Trophoblast cell (in vitro differentiated cells and primary cell): ENCODE results near the gene TSHZ2.

Experiments used
- DNase-seq, 2 donors: peaks; one replicate each; pipeline ENCODE4 v3.0.0-alpha.2; 2016
- H2AFZ ChIP-seq: 2 replicates; pipeline ENCODE4 v1.6.1; 2013; ENCODE audit warnings: low read length, moderate library complexity, mild to moderate bottlenecking; ENCODE audit not compliant: insufficient read depth, poor library complexity
- H2AK5ac ChIP-seq: 2 replicates; pipeline ENCODE4 v1.6.1; 2013; ENCODE audit warnings: mild to moderate bottlenecking, low read length
- H2BK120ac ChIP-seq: 2 replicates; pipeline ENCODE4 v1.6.1; 2013; ENCODE audit warnings: low read length, mild to moderate bottlenecking, moderate library complexity; ENCODE audit not compliant: insufficient read depth, poor library complexity
- H2BK12ac ChIP-seq: 2 replicates; pipeline ENCODE4 v1.6.1; 2013; ENCODE audit warnings: mild to moderate bottlenecking, low read length, moderate library complexity
- H2BK5ac ChIP-seq: 2 replicates; pipeline ENCODE4 v1.6.1; 2013; ENCODE audit warnings: low read length, low read depth, moderate library complexity, mild to moderate bottlenecking; ENCODE audit not compliant: poor library complexity
- H3K14ac ChIP-seq: 2 replicates; pipeline ENCODE4 v1.6.1; 2013; ENCODE audit warnings: mild to moderate bottlenecking, low read length
- H3K18ac ChIP-seq: 2 replicates; pipeline ENCODE4 v1.6.1; 2013; ENCODE audit warnings: mild to moderate bottlenecking, low read length
- H3K23ac ChIP-seq: 2 replicates; pipeline ENCODE4 v1.6.1; 2013; ENCODE audit warnings: low read length
- H3K27ac ChIP-seq: 2 replicates; pipeline ENCODE4 v1.5.1; 2013; ENCODE audit warnings: low read depth, mild to moderate bottlenecking, inconsistent platforms, low read length, moderate library complexity
- H3K27me3 ChIP-seq: 2 replicates; pipeline ENCODE4 v1.6.1; 2013; ENCODE audit warnings: inconsistent platforms, mild to moderate bottlenecking, low read length, moderate library complexity; ENCODE audit not compliant: insufficient read depth
- H3K36me3 ChIP-seq, 2 experiments: 1 replicate in 1 of 2; 2 replicates in 1 of 2; pipeline ENCODE4 v1.6.1; 2013; ENCODE audit warnings: low read length in 2 of 2, mild to moderate bottlenecking in 2 of 2, moderate library complexity in 1 of 2; ENCODE audit not compliant: insufficient read depth in 2 of 2, control insufficient read depth in 1 of 2
- H3K4ac ChIP-seq: 2 replicates; pipeline ENCODE4 v1.6.1; 2013; ENCODE audit warnings: low read depth, mild to moderate bottlenecking, low read length, moderate library complexity
- H3K4me1 ChIP-seq, 2 experiments: 1 replicate in 1 of 2; 2 replicates in 1 of 2; pipeline ENCODE4 v1.6.1; 2013; ENCODE audit warnings: low read length in 2 of 2, mild to moderate bottlenecking in 2 of 2, moderate library complexity in 1 of 2; ENCODE audit not compliant: insufficient read depth in 2 of 2, control insufficient read depth in 1 of 2
- H3K4me2 ChIP-seq: 2 replicates; pipeline ENCODE4 v1.6.1; 2013; ENCODE audit warnings: inconsistent platforms, mild to moderate bottlenecking, low read length, moderate library complexity
- H3K4me3 ChIP-seq: 2 replicates; pipeline ENCODE4 v1.5.1; 2013; ENCODE audit warnings: mild to moderate bottlenecking, low read depth, low read length, inconsistent platforms
- H3K79me1 ChIP-seq: one replicate; pipeline ENCODE4 v1.6.1; 2013; ENCODE audit warnings: low read length
- H3K79me2 ChIP-seq: 2 replicates; pipeline ENCODE4 v1.6.1; 2013; ENCODE audit warnings: low read length, mild to moderate bottlenecking; ENCODE audit not compliant: control insufficient read depth, insufficient read depth, poor library complexity
- H3K9ac ChIP-seq: 2 replicates; pipeline ENCODE4 v1.6.1; 2013; ENCODE audit warnings: mild to moderate bottlenecking, low read length
- H3K9me3 ChIP-seq: 2 replicates; pipeline ENCODE4 v1.6.1; 2013; ENCODE audit warnings: low read depth, mild to moderate bottlenecking, control low read depth, inconsistent platforms, low read length; ENCODE audit not compliant: insufficient read depth
- H4K12ac ChIP-seq: 2 replicates; pipeline ENCODE4 v1.6.1; 2013; ENCODE audit warnings: low read depth, mild to moderate bottlenecking, low read length, moderate library complexity
- H4K8ac ChIP-seq: 2 replicates; pipeline ENCODE4 v1.6.1; 2013; ENCODE audit warnings: low read depth, mild to moderate bottlenecking, low read length, moderate library complexity
- H4K91ac ChIP-seq: one replicate; pipeline ENCODE4 v1.6.1; 2013; ENCODE audit warnings: low read depth, mild to moderate bottlenecking, low read length, moderate library complexity
- WGBS: extraction: QIAGEN DNeasy Blood & Tissue Kit; methylation state at CpG from one replicate; pipeline ENCODE4 v1.1.7; 2013; ENCODE audit warnings: missing lambda C conversion rate; ENCODE audit not compliant: insufficient read length, insufficient coverage; ENCODE audit errors: extremely low coverage; 5-methylcytosine and 5-hydroxymethylcytosine counted together

TSHZ2 gene

GRCh38 chr20:53171065-53171464 lies 198.9 kb downstream of the TSHZ2 start:
- WGBS = no CpG with 5 or more reads among the region's 6 CpGs
- no peak overlapping the region for H3K27ac ChIP-seq
- no peak overlapping the region for H4K91ac ChIP-seq
- no peak overlapping the region for H2AFZ ChIP-seq
- H3K79me1 ChIP-seq = no peaks in the 10 kb centered on the region
- no peak overlapping the region for H2AK5ac ChIP-seq
- H3K23ac ChIP-seq = no peak overlapping the region
- H3K4me2 ChIP-seq = no peak overlapping the region
- H4K12ac ChIP-seq = no peak overlapping the region
- H3K14ac ChIP-seq = no peak overlapping the region
- no peak overlapping the region for H3K18ac ChIP-seq
- no peaks in the 10 kb centered on the region for H3K9me3 ChIP-seq
- no peak overlapping the region for H2BK120ac ChIP-seq
- DNase-seq = no peak
- no peak overlapping the region for H2BK5ac ChIP-seq
- no peaks in the 10 kb centered on the region for H3K27me3 ChIP-seq
- no peak overlapping the region for H4K8ac ChIP-seq
- H3K36me3 ChIP-seq = no peaks in the 10 kb centered on the region
- H3K4me3 ChIP-seq = no peak overlapping the region
- H3K4me1 ChIP-seq = no peaks in the 10 kb centered on the region
- H3K4ac ChIP-seq = no peak overlapping the region
- no peak overlapping the region for H3K9ac ChIP-seq
- H2BK12ac ChIP-seq = no peak overlapping the region
- no peaks in the 10 kb centered on the region for H3K79me2 ChIP-seq

GRCh38 chr20:53174454-53174853 lies 202.3 kb downstream of the TSHZ2 start:
- H3K4me2 ChIP-seq = no peak overlapping the region
- no peaks in the 10 kb centered on the region for H3K9me3 ChIP-seq
- H2BK12ac ChIP-seq = no peak overlapping the region
- no peak overlapping the region for H2BK5ac ChIP-seq
- no peak overlapping the region for H3K4me3 ChIP-seq
- H3K79me2 ChIP-seq = no peaks in the 10 kb centered on the region
- H3K27me3 ChIP-seq = no peaks in the 10 kb centered on the region
- H2BK120ac ChIP-seq = no peak overlapping the region
- no peak overlapping the region for H3K4ac ChIP-seq
- WGBS = no CpG with 5 or more reads among the region's 3 CpGs
- no peaks in the 10 kb centered on the region for H3K36me3 ChIP-seq
- H4K12ac ChIP-seq = no peak overlapping the region
- no peaks in the 10 kb centered on the region for H3K79me1 ChIP-seq
- H3K9ac ChIP-seq = no peak overlapping the region
- H3K4me1 ChIP-seq = no peaks in the 10 kb centered on the region
- H3K27ac ChIP-seq = no peak overlapping the region
- H3K14ac ChIP-seq = no peak overlapping the region
- H4K91ac ChIP-seq = no peak overlapping the region
- no peak for DNase-seq
- no peak overlapping the region for H3K23ac ChIP-seq
- H4K8ac ChIP-seq = no peak overlapping the region
- H3K18ac ChIP-seq = no peak overlapping the region
- H2AK5ac ChIP-seq = no peak overlapping the region
- no peak overlapping the region for H2AFZ ChIP-seq

- no peak overlapping the region for H3K18ac ChIP-seq
- H3K23ac ChIP-seq = no peak overlapping the region
- no peak overlapping the region for H2AFZ ChIP-seq
- no peak overlapping the region for H4K12ac ChIP-seq
- no peaks in the 10 kb centered on the region for H3K27me3 ChIP-seq
- H2BK12ac ChIP-seq = no peak overlapping the region
- no peak for DNase-seq
- H3K4me3 ChIP-seq = no peak overlapping the region
- no peaks in the 10 kb centered on the region for H3K79me2 ChIP-seq
- no peak overlapping the region for H3K27ac ChIP-seq
- no peak overlapping the region for H2AK5ac ChIP-seq
- no peak overlapping the region for H4K8ac ChIP-seq
- H3K79me1 ChIP-seq = no peaks in the 10 kb centered on the region
- H3K9ac ChIP-seq = no peak overlapping the region
- H3K14ac ChIP-seq = no peak overlapping the region
- no peak overlapping the region for H3K4me2 ChIP-seq
- no peak overlapping the region for H2BK5ac ChIP-seq
- no peak overlapping the region for H2BK120ac ChIP-seq
- H3K36me3 ChIP-seq = no peaks in the 10 kb centered on the region
- H3K9me3 ChIP-seq = no peaks in the 10 kb centered on the region
- no peak overlapping the region for H3K4ac ChIP-seq
- no CpG with 5 or more reads among the region's 12 CpGs for WGBS
- no peak overlapping the region for H4K91ac ChIP-seq
- no peaks in the 10 kb centered on the region for H3K4me1 ChIP-seq
Observed at GRCh38 chr20:53175135-53175780, 203.1 kb downstream of the TSHZ2 start.

GRCh38 chr20:53176134-53176533 lies 204.0 kb downstream of the TSHZ2 start:
- H4K91ac ChIP-seq = no peak overlapping the region
- no peak overlapping the region for H3K4ac ChIP-seq
- H3K18ac ChIP-seq = no peak overlapping the region
- no peak overlapping the region for H4K12ac ChIP-seq
- no peak overlapping the region for H2BK12ac ChIP-seq
- H3K27me3 ChIP-seq = no peaks in the 10 kb centered on the region
- H3K23ac ChIP-seq = no peak overlapping the region
- H2BK5ac ChIP-seq = no peak overlapping the region
- H3K9ac ChIP-seq = peak overlapping the region; percentile 33
- H4K8ac ChIP-seq = no peak overlapping the region
- no peak overlapping the region for H3K14ac ChIP-seq
- no peaks in the 10 kb centered on the region for H3K36me3 ChIP-seq
- H3K79me1 ChIP-seq = no peaks in the 10 kb centered on the region
- no peaks in the 10 kb centered on the region for H3K9me3 ChIP-seq
- no peaks in the 10 kb centered on the region for H3K4me1 ChIP-seq
- no peak overlapping the region for H3K4me3 ChIP-seq
- no peak overlapping the region for H2AK5ac ChIP-seq
- H2AFZ ChIP-seq = no peak overlapping the region
- no peak overlapping the region for H3K27ac ChIP-seq
- WGBS = 88% methylated on average over 1 of the region's 3 CpGs
- no peaks in the 10 kb centered on the region for H3K79me2 ChIP-seq
- peak in 1 of 2 donors; percentile 27 for DNase-seq
- H2BK120ac ChIP-seq = no peak overlapping the region
- H3K4me2 ChIP-seq = no peak overlapping the region
